Fibroblast of skin of scalp (primary cell): ENCODE measurements around the gene PWWP2B.
A peak's percentile ranks its signal among the peaks of the same experiment; 100 is the strongest.
"Not testable (repeated sequence)": the region's sequence is repeated elsewhere in the genome, so short reads cannot be mapped to it uniquely, and the experiment has no call there.

ENCODE experiments used
- DNase-seq: peaks from one replicate; pipeline ENCODE4 v3.0.0-alpha.2; 2013

PWWP2B gene

DNA sequence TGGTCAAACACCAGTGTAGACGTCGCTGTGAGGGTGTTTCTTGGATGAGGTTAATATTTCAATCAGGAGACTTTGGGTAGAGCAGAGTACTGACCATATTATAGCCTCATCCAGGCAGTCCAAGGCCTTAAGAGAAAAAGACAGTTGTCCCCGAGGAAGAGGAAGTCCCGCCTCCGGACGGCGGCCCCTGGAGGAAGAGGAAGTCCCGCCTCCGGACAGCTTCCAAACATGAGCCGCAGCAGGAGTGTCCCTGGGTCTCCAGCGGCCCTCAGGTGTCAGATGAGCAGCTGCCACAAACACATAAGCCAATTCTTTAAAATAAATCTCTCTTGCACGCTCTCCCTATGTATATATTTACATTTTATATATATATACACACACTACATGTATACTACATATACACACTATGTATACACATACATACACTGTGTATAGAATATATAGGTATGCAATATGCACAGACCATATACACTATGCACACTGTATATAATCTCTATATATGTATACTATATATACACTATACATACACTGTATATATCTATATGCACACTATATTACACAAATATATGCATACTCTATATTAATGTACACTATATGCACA lies 37.5 kb downstream of the PWWP2B start:
- no peak for DNase-seq

DNA sequence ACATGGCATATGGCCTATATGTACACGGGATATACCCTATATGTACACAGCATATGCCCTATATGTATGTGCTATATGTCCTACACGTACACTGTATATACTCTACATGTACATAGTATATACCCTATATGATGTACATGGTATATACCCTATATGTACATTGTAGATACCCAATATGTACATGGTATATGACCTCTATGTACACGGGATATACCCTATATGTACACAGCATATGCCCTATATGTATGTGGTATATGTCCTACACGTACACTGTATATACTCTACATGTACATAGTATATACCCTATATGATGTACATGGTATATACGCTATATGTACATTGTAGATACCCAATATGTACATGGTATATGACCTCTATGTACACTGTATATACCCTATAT lies 38.3 kb downstream of the PWWP2B start:
- DNase-seq, result not testable (repeated sequence)

DNA sequence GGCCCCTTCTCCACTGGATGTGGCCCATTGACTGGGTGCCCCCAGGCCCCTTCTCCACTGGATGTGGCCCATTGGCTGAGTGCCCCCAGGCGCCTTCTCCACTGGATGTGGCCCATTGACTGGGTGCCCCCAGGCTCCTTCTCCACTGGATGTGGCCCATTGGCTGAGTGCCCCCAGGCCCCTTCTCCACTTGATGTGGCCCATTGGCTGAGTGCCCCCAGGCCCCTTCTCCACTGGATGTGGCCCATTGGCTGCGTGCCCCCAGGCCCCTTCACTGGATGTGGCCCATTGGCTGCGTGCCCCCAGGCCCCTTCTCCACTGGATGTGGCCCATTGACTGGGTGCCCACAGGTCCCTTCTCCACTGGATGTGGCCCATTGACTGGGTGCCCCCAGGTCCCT lies 39.1 kb downstream of the PWWP2B start:
- DNase-seq, result not testable (repeated sequence)

DNA sequence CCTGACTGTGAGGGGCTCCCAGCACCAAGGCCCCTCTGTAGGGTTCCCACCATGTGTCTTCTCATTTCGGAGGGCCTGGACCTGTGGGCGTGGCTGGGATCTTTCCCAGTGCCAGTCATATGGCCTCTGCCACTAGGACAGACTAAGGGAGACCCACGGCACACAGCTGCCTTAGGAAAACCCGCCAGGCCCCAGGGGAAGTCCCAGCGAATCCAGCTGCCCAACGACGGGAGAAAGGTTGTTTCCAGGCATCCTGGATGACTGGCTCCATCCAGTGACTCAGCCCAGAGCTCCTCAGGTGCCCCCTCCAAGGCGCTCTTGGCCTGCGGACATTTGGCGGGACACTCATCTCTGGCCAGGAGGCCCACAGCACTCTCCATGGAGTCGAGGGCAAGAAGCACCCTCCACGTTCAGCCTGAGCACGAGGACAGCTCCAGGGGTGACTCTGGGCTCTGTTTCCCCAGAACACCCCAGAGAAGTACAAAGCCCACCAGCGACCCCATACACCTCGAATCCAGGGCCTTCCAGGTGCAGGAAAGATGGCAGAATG lies 39.9 kb downstream of the PWWP2B start:
- DNase-seq, result no peak

DNA sequence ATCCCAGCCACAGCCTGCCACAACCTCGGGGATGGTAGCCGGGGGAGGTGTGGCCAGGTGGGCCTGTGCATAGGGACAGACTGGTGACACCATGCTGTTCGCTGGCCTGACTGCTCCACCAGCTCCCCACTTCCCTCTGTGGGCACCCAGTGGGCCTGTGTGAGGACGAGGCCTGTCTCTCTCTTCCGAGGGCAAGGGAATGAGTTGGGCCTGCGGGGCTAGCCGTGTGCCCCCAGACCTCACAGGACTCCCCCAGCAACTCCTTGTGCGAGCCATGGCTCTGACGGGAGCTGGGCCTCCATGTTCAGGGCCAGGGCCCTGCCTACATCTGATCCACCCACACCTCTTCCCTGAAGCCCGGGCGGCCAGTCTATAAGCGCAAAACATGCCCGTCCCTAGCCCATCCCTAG lies 40.5 kb downstream of the PWWP2B start:
- no peak for DNase-seq

DNA sequence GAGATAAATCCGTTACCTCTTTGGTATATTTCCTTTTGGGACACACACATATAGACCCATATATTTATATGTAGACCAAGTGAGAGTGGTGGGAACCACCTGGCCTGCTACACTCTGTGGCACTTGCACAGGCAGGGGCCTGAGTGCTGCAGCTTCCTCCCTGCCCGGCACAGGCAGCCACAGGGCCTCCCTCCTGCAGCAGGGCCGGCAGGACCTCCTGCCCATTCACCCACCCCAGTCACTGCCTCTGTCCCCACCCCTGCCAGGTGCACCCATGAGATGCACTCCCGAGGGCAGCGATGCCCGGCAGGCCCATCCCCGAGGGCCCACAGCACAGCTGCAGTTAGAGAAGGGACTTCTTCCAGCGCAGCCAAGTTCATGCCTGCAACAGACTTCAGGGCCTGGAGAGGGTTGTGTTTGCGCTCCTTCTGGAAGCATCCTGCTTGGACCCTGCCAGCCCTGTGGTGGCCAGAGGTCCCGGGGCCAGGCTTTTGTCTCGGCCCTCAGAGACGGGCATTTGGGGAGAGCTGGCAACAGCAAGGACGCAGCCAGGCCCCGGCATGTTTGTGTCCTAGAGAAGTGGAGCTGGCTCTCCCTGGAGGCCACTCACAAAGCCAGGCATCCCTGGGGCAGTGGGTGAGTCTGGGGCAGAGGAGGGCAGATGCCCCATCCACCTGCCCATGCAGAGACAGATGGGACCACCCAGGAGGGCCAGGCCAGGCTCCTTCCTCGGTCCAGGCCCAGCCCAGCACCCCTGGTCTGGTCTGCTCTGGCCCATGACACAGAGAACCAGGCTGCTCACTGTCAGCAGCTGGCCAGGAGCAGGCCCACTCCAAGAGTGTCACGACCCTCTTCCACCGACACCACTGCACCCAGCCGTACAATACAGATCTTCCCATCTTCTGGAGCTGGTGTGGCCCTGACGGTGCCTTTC lies 41.4 kb downstream of the PWWP2B start:
- no peak for DNase-seq

DNA sequence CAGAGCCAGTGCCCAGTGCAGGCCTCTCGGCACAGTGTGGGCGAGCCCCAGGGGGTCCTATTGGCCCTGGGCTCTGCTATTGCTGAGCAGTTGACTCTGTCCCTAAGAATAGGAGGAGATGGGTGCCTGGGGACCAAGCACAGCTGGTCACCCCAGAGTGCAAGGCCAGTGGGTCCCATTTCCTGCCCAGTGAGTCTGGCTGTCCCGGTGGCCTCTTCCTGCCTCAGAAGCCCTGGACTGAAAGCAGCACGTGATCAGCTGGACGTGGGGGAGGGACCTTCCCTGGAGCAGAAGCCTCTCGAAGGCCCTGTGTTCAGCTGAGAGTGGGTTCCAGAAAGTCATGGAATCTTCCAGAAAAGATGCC lies 42.0 kb downstream of the PWWP2B start:
- no peak for DNase-seq

DNA sequence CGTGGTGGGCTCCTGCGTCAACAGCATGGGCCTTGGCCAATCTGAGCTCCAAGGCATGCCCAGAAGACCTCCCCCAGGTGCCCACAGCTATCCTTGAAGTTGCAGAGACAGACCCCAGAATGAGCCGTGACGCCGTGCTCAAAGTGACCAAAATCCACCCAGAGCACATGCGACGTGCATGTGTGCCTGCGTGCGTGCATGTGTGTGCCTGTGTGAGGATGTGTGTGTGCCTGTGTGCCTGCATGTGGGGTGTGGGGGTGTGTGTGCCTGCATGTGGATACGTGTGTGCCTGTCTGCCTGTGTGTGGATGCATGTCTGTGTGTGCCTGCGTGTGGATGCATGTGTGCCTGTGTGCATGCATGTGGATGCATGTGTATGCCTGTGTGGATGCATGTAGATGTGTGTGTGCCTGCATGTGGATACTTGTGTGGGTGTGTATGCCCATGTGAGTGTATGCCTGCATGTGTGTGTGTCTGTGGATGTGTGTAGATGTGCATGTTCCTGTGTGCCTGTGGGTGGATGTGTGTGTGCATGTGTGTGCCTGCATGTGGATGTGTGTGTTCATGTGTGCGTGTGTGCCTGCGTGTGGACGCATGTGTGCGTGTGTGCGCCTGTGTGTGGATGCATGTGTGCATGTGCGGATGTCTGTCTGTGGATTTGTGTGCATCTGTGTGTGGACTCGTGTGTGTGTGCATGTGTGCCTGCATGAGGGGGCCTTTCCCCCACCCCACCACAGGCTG lies 42.6 kb downstream of the PWWP2B start:
- DNase-seq, result no peak

DNA sequence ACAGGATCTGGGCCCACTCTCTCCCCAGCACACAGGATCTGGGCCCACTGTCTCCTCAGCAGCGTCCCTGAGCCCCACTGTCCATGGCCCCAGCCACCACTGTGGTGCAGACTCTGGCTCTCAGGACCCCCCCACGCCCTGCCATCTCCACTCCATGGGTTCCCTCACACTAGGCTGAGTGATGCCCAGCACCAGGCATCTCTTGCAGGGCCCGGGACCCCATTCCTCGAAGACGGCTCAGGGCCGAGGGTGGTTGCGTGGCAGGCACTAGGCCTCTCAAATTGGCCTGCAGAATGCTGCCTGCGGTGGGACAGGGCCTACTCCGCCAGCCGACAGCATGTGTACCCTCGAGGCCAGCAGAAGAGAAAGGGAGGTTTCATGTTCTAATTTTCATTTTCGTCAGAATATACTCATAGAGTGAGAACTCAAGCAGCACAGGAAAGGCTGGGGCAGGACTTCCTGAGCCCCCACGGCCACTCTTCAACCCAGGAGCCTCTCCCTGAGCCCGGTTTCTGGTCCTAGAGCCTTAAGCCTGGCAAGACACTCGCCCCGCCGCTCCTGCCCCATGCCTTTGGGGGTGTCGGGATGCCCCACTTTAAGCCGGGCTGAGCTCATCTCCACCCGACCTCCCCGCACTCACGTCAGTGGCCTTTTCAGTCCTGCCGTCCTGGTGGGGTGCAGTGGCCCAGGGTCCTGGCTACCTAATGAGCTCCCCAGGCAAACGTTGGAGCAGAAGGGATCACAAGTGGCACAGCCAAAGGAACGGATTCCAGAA lies 44.0 kb downstream of the PWWP2B start:
- DNase-seq, result no peak

DNA sequence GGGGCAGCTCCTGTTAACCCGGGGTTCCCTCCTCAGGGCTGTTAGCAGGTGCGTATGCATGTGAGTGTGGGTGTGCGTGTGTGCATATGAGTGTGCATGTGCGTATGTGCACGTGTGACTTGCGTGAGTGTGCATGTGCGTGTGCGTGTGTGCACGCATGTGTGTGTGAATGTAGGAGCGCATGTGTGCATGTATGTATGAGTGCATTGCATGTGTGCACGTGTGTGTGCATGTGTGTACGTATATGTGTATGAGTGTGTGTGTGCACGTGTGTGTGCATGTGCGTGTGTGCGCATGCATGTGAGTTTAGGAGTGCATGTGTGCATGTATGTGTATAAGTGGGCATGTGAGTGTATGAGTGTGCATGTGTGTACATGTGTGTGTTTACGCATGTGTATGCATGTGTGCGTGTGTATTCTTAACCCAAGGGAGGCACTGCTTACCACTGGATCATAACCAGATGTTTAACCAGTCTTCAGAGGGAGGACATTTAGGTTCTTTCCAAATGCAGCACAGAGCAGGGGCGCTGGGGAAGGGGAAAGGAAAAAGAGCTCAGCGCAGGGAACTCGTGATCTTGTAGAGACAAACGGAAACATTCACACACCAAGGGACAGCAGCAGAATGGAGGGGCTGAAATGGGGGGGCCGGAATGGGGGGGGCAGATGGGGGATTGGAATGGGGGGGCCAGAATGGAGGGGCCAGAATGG lies 45.0 kb downstream of the PWWP2B start:
- no peak for DNase-seq

DNA sequence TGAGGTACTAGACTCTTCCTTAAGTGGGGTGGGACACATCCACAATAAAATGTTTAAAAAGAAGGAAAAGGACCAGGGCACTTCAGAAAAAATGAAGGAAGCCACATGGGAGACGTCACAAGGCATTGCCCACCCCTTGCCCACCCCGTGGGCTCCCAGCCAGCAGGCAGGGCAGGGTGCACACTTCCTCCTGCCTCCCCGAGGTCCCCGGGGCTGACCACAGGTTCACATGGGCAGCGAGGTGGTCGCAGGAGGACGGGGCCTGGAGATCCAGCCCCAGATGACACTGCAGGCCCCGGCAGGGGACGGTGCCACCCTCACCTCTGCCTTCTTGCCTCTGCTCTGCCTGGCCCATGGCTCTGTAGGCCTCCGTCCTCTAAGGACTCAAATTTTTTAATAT lies 45.6 kb downstream of the PWWP2B start:
- no peak for DNase-seq

DNA sequence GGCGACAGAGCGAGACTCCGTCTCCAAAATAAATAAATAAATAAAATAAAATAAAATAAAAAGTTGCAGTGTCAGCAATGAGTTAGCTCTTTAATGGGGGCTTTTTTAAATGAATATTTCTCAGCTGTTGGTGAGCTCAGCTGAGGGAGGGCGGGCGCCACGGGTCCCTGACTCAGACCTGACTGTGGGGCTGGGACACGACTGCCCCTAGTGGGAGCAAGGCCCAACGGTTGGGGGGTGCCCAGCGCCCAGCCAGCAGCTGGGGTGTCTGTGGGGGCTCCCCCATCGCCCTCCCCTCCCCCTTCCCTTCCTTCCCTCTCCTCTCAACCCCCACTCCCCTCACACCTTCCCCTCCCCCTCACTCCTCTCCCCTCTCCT lies 46.6 kb downstream of the PWWP2B start:
- DNase-seq, result peak; percentile 64

DNA sequence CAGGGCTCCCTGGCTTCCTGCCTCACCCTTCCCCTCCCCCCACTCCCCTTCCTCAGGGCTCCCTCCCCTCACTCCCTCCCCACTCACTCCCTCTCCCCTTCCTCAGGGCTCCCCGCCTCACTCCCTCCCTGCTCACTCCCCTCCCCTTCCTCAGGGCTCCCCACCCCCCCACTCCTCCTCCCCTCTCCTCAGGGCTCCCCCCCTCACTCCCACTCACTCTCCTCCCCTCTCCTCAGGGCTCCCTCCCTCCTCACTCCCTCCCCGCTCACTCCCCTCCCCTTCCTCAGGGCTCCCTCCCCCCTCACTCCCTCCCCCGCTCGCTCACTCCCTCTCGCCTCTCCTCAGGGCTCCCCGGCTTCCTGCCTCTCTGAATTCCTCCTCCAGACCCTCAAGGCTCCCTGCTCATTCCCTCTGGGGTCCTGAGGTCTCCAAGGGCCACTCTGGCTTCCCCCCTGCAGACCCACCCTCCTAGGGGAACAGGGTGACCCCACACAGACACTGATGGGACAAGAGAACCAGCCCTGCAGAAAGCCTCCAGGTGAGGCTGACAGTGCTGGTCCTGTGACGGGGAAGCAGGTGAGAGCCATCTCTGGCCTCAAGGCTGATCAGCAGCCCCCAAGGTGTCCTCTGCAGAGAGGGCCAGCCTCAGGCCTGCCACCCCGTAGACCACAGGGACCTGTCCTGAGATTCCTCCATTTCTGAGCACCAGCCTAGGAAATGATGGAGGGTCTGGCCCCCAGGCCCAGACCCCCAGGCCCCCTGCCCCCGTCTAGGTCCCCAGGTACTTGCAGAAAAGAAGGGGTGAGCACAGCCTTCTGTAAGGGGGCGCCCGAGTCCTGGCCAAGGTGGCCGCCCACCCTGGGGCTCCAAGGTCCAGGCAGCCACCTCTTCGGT lies 47.2 kb downstream of the PWWP2B start:
- DNase-seq, result peak; percentile 62

DNA sequence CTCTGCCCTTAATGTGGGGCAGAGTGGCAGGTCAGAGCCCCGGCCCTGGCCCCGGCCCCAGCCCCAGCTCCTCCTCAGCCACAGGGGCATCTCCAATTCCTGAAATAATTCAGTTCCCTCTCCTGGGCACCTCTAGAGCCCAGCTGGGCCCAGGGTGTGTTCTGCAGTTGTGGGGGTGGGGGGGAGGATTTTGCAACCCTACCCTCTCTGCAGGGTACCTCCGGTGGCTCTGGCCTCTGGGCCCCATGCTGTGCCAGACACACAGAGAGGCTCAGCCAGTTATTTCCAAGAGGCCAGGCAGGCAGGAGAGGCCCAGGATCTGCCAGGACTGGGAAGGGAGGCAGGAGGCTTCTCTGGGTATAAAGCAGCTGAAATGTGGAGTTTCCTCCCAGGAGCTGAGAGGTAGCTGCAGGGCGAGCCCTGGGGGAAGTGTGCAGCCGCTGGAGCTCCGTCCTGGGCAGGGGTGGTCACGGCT lies 47.9 kb downstream of the PWWP2B start:
- peak; percentile 78 for DNase-seq

DNA sequence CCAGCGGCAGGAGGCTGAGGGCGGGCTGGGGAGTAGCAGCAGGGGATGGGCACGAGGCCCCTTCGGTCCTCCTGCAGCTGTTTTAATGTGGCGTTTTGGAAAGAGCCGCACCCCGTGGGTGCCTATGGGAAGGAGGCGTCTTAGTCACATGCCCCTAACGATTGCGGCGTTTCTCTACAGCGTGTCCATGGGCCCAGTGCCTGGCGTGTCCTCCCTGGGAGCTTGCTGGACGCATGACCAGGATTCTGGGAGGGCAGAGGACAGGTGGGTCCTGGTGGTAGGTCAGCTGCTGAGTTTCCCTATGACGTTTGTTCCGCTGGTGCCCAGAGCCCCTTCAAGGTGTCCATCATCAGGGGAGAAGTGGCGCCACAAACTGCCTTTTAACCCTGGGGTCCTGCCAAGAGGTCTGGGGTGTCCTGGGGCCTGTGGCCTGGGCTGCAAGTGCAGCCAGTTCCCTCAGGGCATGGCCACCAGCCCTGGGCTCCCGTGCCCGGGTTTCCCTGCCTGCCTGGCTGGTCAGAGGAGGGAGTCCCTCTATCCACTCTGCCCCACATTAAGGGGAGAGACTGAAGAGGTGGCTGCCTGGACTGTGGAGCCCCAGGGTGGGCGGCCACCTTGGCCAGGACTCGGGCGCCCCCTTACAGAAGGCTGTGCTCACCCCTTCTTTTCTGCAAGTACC lies 48.7 kb downstream of the PWWP2B start:
- DNase-seq, result no peak

DNA sequence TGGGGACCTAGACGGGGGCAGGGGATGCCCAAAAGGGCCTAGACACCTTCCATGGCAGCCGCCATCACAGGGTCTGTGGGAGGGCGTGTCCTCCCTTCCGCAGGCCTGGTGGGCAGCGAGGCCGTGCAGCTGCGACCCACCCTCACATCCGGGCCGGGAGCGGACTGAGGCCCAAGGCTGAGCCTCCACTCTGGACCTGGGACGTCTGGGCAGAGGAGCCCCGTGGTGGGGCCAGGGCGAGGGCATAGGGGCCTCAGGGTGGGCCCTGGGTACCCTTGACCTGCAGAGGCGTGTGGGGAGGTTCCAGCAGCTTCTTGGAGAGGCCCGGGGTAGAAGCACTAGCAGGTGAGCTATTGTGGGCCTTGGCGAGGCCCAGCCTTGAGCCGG lies 49.2 kb downstream of the PWWP2B start:
- DNase-seq, result no peak

DNA sequence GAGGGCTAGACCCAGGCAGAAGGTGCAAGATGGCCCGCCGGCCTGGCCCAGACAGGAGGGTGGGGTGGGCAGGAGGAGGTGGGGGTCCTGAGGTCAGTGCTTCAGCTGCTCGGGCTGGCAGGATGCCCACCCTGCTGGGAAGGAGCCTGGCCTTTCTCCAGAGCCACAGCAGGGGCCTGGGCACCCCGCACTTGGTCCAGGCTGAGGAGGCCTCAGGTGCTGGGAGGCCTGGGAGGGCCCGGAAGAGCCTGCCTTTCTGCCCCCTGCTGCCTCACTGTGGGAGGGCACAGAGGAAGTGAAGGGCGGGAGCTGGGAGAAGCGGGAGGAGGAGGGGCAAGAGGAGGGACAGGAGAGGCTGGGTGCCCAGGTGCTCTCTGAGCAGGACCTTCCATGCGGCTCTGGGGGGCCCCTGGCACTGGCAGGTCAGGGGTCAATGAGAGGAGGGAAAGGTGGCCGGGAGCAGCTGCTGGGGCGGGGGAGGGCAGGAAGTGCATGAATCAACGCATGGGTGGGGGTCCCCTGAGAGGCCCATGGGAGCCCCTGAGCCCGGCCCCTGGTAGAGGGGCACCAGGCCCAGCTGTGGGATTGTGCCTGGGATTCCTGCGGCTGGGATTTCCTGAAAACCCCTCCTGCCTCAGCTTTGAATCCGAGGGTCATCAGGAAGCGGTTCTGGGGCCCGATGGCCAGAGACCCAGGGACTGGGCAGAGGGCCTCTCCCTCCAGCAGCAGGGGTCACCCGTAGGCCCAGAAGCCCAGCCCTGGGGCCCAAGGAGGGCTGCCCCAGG lies 49.9 kb downstream of the PWWP2B start:
- peak; percentile 66 for DNase-seq

DNA sequence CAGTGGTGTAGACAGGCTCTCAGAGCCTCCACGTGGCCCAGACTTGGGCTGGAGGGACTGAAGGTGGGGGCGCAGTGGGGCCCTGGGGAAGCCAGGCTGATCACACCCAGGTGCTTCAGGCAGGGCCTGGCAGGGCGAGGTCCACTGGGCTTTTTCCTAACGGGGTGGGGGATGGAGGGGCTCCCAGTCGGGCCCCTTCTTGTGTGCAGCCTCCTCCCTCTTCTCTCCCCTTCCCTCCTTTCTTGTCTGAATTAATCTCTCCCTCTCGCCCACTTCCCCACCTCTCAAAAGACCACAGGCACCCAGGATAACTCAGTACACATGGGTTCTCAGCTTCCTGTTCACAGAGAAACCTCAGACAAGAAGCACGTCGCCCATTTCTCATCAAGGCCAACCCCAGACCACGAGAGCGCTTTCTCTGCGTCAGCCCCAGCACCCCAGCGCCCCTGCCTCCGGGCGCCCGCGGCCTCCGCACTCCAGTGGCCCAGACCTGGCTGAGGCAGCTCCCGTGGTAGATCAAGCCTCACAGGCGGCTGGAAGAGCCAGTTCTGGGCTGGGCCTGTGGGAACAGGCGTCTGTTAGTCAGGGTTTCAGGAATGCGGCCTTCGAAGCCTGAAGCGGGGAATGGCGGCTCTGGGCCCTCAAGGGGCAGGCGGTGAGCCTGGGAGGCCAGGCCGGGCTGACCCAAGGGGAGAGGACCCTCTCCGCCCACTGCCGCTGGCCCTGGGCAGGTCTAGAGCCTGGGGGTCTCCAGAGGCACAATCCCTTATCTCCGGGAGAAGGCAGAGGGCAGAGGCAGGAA lies 50.6 kb downstream of the PWWP2B start:
- DNase-seq, result peak; percentile 88
